SH-SY5Y (cell line): Measurements from ENCODE around the gene PTPRK.

Source experiments
- GATA2 ChIP-seq: IDR thresholded peaks from 2 replicates; pipeline ENCODE4 v1.6.1; 2011; ENCODE audit warnings: mild to moderate bottlenecking, low read depth, low read length
- GATA3 ChIP-seq: IDR thresholded peaks from 2 replicates; pipeline ENCODE4 v1.6.1; 2011; ENCODE audit warnings: low read depth, mild to moderate bottlenecking, low read length, moderate library complexity

The PTPRK gene

DNA sequence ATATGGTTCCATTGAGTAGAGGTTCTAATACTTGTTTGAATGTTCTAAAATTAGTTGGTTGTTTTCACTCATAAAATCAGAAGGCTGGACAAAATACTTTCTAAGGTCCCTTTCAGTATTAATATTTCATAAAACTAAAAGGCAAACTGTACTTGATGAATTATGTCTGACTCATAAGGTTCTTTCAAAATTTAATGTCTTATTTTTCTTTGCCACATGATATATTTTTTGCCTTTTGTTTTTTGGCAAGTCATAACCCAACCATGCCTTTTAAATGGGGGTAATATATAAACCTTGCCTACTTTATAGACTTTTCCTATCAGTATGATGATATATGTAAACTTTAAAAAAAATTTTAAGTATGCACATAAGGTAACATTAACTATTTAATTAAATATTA, 244.7 kb downstream of the PTPRK start:
- TF ChIP-seq GATA3 (no peak), GATA2 (no peak)

DNA sequence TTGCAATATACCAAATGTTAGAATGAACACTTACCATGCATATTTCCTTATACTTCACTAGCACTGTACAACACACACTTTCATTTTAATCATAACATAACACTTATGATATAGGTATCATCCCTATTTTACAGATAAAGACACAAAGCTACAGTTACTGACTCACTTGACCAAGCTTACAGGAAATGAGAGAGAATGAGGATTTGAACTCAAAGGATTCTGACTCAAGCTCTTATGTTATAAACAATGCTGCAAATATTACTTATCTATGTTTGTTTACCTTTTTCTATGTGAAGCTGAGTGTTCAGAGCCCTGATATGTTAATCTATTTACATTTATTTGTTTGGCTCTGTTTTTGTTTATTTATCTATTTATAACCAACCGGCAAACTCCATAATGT, 245.4 kb downstream of the PTPRK start:
- TF ChIP-seq GATA2 = no peak
- TF ChIP-seq GATA3 = no peak

- TF ChIP-seq GATA3 (no peak), GATA2 (no peak)
These were observed 248.9 kb downstream of the PTPRK start for GRCh38 chr6:128271527-128271926.

DNA sequence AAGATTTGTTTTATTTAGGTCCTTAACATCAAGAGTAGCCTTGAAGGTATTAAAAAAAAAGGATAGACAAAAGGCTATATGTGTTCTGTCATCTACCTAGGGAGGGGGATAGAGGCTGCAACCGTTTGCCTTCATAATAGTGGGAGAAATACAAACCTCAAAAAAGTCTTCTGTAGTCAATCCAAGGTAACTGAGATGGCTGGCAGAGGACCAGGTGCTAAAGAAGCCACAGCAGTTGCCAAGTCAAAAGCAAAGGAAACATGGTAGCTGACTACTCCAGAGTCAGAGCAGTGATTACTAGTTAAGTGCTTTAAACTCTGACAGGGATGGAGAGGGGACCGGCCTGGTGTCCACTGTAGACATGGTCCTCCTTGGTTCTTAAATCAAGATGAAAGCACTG, 249.4 kb downstream of the PTPRK start:
- TF ChIP-seq GATA3 (no peak), GATA2 (no peak)

GRCh38 chr6:128266946-128267345, 253.5 kb downstream of the PTPRK start:
- TF ChIP-seq GATA2 = no peak
- no peak for TF ChIP-seq GATA3

DNA sequence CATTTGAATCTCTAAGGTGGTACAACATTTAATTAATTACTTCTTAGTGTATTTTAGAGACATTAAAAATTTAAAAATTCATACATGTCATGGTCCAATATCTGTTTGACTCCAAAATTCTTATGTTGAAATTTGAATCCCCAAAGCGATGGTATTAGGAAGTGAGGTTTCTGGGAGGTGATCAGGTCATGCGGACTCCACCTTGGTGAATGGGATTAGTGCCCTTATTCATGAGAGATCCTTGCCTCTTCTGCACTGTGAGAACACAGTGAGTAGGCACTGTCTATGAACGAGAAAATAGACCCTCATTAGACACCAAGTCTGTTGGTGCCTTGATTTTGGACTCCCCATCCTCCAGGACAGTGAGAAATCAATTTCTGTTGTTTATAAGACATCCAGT, 254.7 kb downstream of the PTPRK start:
- TF ChIP-seq GATA3 = no peak
- no peak for TF ChIP-seq GATA2

GRCh38 chr6:128259730-128260685, 260.4 kb downstream of the PTPRK start:
- TF ChIP-seq GATA2 (no peak), GATA3 (no peak)

GRCh38 chr6:128259029-128259724, 261.2 kb downstream of the PTPRK start:
- TF ChIP-seq GATA3 (no peak), GATA2 (no peak)

DNA sequence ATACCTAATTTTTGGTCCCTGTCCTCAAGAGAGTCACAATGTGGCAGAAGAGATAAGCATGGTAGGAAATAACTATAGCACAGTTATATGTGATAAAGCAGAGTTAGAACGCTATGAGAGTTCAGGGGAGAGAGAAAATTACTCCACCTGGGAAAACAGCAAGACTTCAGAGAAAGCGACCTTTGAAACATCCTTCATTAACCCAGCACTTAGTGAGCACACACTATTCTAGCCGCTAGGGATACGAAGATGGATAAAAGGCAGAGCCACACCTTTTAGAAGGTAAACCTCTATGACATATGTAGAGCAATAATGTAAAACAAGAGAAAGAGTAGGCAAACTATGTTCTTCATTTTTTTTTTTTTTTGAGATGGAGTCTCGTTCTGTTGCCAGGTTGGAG, 264.3 kb downstream of the PTPRK start:
- no peak for TF ChIP-seq GATA3
- no peak for TF ChIP-seq GATA2

DNA sequence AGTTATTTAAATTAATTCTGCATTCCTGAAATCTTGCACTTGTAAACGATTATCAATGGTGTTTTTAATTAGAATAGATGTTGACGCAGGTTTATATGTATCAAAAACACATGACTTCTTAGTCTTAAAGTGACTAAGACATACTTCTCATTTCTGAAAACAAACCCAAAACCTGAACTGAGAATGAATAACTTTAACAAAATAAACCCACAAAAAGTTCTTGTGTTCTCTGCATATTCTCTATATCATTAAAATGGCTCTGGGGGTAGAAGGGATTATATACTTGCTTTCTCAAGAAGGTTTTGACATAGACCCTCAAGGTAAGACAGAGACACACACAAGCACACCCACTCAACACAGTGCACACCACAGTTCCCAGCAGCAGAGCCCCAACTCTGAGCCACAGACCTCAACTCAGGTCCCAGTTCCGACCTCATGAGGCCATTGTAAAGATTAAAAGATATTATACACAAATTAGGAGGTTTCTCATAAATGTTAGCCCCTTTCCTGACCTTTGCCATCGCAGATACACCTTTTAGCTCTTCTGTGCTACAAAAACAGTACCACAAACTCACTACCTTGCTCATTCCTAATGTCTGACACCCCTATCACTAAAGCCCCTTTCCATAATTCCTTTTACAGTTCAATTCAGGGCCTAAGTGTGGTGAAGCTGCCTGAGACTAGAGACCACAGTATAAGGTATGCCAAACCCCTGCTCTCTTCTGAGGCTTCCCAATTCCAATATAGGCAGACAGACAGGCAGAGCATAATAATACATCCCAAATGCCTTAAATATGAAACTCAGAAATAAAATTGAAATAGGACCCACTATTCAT, 267.8 kb downstream of the PTPRK start:
- TF ChIP-seq GATA2 = no peak
- TF ChIP-seq GATA3 = no peak

GRCh38 chr6:128251445-128252340, 268.7 kb downstream of the PTPRK start:
- TF ChIP-seq GATA2 = no peak
- no peak for TF ChIP-seq GATA3

DNA sequence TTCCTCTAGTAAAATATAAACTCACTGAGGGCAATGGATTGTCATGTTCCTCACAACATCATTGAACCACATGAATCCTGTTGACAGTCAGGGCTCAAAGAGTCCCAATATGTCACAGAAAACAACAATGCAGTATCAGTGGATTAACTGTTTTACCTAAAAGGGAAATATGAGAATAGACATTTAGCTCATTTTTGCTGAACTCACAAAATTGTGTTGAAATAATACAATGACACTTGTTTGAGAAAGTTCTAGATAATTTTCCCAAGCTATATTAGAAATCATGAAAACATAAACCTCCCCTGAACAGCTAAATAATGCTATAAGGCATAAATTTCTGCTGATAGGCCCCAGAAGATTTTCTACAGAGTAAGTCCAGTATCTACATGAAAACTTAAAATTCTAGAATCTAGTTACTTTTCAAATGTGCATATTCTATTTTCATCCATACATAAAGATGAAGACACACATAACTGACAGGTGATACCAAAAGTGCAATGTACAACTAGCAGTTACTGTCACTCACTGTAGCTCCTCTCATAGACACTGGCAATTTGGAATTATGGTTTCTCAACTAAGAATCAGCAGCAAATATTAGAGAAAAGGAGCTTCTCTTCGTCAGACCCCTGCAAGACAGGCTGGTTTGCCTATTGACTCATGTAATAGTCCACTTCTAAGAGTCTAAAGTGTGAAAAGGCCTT, 269.9 kb downstream of the PTPRK start:
- TF ChIP-seq GATA2 = no peak
- no peak for TF ChIP-seq GATA3

GRCh38 chr6:128249429-128249828, 271.0 kb downstream of the PTPRK start:
- TF ChIP-seq GATA3 (no peak), GATA2 (no peak)
